GM21737 (cell line): ENCODE measurements around the gene MUC6.

Experiments used
- ATAC-seq: cut with Tn5 transposase; IDR thresholded peaks from one replicate; pipeline ENCODE4 v1.9.1; 2021; ENCODE audit warnings: mild to moderate bottlenecking, moderate library complexity; ENCODE audit not compliant: unreplicated experiment

Gene MUC6

GRCh38 chr11:1037506-1038055, 1.1 kb upstream of the MUC6 start:
- ATAC-seq = no peak

DNA sequence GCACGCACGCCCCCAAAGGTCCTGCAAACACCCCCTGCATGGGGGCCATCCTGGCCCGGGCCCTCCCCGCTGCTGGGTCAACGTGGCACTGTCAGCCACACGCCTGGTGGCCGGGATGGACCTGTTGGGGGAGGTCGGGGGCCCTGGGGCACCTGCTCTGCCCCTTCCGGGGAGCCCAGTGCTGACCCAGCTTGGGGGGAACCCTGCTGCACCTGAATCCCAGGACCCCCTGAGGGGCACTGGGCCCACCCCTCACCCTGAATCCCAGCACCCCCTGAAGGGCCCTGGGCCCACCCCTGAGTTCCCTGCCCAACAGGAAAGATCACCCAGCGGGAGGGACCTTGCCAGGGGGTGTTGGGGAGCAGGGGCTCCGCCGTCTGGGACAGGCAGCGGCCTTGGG, 413 bp upstream of the MUC6 start:
- no peak for ATAC-seq

GRCh38 chr11:1035577-1036283, 788 bp downstream of the MUC6 start:
- ATAC-seq = no peak

DNA sequence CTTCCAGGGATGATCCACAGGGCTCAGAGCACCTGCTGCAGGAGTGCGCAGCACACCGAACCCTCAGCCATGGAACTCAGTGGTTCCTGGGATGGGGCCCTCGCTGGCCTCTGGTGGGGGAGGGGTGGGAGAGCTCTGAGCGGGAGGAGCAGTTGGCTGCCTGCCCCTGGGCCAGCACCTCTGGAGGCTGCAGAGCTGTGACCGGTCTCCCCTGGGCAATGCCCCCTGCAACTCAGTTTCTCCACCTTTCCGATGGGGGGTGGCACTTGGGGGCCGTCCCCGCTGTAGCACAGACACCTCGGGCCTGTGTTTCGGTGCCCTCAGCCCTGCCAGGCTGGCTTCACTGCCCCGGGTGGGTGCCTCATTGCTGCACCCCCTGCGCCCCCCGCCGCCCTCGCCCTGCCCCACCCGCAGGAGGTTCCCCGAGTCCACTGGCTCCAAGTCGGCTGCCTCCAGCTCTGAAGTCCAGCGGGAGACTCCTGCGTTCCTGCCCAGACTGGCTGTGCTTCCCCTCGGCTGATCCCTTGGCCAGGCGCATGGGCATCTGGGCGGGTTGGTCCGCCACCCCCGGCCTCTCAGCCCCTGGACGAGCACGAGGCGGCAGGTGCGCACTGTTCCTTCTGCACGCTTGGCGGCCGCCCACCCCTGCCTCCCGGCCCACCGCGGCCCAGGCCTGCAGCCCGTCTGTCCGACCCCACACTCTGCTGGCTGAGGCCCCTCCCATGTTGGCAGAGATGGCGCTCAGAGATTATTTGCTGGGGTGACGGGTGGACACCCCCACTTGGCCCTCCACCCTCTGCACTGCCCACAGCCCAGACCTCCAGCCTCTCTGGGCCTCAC, 1.8 kb downstream of the MUC6 start:
- ATAC-seq = no peak

- no peak for ATAC-seq
These were observed 2.5 kb downstream of the MUC6 start for GRCh38 chr11:1034001-1034400.

GRCh38 chr11:1033016-1033798, 3.3 kb downstream of the MUC6 start:
- ATAC-seq = no peak

DNA sequence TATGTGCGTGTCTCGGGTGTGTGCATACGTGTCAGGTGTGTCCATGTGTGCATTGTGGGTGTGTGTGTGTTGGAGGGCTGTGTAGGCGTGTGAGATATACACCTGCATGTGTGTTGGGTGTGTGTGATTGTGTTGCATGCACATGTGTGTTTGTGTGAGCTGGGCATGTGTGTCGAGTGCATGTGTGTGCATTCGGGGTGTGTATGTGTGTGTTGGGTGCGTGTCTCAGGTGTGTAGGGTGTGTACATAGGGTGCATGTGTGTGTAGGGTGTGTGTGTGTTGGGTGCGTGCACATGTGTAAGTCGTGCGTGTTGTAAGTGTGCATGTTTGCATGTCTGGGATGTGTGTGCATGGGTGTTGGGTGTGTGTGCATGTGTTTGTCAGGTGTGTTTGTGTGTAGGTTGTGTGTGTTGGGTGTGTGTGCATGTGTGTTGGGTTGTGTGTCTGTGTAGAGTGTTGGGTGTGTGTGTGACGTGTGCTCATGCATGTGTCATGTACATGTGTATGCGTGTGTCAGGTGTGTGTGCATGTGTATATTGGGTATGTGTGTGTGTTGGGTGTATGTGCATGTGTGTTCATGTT, 4.1 kb downstream of the MUC6 start:
- no peak for ATAC-seq

DNA sequence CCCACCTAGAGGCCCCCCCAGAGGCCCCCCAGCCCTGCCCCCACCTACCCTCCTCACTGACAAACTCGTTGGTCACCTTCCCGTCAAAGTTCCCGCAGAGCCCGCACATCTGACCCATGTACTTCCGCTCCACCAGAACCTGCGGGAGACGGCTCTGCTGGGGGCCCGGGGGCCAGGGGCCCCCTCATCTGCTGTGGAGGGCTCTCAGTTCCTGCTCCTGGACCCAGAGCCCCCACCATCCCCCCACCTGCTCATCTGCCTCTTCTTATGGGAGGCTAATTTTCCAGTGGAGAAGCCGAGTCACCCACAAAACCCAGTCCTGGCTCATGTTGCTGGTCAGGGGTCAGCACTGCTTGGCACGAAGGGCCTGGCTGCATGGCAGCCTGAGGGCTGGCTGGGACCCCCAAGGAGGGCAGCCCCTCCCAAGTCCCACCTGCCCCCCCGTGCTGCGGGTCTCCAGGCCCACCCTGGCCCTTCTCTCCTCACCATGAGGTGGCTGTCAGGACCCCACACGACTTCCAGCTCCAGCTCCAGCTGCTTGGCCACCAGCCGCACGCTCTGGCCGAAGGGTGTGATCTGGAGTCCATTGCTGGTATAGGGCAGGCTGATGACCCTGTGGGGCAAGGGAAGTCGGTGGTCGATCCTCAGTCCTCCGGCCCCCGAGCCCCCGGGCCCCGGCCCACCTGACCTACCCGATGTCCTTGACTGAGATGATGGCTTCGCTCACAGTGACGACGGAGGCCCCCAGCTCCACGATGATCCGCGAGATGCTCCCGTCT, 5.2 kb downstream of the MUC6 start:
- ATAC-seq = no peak

DNA sequence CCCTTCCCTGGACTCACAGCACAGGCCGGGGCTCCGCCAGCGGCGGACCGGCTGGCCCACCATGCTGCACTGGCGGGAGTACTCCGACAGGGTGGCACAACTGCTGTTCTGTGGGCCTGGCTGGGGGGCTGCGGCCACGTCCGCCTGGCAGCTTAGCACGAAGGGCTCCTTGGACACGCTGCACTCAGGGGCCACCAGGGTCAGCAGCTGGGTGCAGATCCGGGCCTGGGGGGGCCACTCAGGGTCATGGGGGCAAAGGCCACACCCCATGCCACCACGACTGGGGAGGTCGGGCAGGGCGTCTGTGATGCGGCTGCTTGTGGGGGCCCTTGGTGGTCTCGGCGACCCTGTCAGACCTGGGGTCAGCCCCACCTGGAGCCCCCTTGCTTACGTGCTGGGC, 6.0 kb downstream of the MUC6 start:
- no peak for ATAC-seq

GRCh38 chr11:1030086-1030485, 6.4 kb downstream of the MUC6 start:
- no peak for ATAC-seq

GRCh38 chr11:1029654-1030053, 6.9 kb downstream of the MUC6 start:
- no peak for ATAC-seq

GRCh38 chr11:1029051-1029450, 7.5 kb downstream of the MUC6 start:
- ATAC-seq = no peak

DNA sequence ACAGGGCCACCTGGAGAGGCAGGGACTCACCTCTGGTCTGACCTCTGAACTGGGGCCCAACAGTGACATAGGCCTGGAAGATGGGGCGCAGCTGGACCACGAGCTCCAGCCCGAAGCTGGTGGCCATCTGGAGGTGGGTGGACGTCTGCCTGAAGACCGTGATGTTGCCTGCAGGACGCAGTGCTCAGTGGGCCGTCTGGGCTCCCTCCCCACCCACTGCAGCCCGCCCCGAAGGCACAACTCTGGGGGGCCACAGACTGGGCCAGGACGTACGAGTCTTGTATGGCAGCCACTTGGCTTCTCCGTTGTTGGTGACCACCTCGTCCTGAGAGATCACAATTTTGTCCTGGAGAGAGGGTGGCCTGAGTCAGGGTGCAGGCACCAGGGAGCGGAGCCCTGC, 7.9 kb downstream of the MUC6 start:
- ATAC-seq = no peak

DNA sequence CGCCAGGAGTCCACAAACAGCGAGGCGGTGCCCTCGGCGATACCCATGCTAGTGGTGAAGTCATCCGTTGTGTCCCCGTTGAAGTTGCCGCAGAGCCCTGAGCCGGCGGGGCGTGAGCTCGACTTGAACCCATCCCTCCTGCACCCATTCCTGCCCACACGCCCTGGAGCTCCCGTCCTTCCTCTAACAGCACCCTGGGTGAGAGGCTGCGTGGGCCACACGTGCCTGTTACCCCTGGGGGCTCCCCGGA, 8.3 kb downstream of the MUC6 start:
- ATAC-seq = no peak

DNA sequence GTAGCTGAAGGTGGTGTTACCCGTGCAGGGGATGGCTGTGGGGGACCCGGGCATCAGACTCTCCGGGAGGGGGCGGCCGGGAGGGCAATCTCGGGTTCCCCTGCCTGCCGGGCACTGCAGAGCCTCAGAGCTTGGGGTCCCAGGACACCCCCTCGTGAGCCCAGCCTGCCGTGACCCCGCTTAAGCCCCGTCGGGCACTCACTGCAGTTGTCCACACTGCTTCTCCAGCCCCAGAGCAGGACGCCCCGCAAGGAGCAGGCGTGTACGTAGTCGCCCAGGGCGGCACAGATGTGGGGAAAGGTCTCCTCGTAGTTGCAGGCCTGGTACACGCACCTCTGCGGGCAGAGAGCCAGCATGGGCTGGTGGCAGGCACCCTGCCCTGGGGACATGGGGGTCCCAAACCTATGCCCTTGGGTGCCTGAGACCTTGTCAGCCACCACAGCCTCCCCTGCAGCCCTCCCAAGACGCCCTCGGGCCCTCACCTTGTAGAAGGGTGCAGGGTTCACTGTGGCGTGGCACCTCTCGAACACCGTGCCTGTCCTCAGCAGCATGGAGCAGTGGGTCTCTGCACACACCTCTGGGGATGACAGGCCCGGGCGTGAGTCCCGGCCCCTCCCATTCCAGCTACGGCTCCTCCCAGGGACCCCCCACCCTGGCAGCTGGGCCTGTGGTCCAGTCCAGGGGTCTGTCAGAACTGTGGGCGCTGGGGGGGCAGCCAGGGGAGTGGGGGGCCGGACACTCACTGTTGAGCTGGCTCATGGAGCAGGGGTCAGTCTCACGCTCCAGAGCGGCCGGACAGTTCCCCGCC, 8.8 kb downstream of the MUC6 start:
- no peak for ATAC-seq

- no peak for ATAC-seq
These were observed 9.7 kb downstream of the MUC6 start for GRCh38 chr11:1026641-1027482.

- ATAC-seq = no peak
These were observed 10.4 kb downstream of the MUC6 start for GRCh38 chr11:1026163-1026450.

DNA sequence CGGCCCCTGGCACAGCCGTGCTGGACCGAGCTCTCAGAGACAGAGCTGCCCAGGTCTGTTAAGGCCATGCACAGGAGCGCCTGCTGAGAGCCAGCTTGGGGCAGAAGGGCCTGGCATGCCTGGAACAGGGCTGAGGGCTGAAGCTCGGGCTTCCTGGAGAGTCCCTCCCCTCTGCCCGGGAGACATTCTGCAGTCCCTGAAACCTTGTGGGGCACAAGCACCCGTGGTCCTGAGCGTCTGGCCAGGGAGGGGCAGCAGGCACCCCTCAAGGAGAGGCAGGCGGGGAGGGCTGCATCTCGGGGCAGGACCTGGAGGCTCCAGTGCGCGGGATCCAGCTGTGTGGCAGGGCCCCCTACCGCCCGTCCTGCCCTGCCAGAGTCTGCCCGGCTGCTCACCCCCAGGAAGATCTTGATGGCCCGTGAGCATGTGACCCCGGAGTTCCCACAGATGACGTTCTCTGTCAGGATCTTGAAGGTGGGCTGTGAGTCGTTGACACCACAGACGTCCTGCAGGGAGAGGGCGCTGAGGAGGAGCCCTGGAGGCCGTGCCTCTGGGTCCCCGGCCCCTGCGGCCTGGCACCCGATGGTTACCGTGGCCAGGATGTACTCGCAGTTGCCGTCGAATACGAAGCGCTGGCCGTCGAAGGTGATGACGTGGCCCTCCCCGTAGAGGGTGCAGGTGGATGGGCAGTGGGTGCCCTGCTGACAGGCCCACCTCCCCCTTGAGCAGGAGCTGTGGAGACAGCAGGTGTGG, 10.9 kb downstream of the MUC6 start:
- no peak for ATAC-seq
